ENCODE data around the gene SLC26A1. TPM values are rescaled to one million over a fixed set of nuclear protein-coding genes. Genes with fewer than 3 reads are reported as not detected.
A peak's percentile ranks its signal among the peaks of the same experiment; 100 is the strongest.

Gene SLC26A1
- total RNA-seq, 4 donors from 2014 or later, result 0.15 to 0.33 (median 0.24) TPM

DNA sequence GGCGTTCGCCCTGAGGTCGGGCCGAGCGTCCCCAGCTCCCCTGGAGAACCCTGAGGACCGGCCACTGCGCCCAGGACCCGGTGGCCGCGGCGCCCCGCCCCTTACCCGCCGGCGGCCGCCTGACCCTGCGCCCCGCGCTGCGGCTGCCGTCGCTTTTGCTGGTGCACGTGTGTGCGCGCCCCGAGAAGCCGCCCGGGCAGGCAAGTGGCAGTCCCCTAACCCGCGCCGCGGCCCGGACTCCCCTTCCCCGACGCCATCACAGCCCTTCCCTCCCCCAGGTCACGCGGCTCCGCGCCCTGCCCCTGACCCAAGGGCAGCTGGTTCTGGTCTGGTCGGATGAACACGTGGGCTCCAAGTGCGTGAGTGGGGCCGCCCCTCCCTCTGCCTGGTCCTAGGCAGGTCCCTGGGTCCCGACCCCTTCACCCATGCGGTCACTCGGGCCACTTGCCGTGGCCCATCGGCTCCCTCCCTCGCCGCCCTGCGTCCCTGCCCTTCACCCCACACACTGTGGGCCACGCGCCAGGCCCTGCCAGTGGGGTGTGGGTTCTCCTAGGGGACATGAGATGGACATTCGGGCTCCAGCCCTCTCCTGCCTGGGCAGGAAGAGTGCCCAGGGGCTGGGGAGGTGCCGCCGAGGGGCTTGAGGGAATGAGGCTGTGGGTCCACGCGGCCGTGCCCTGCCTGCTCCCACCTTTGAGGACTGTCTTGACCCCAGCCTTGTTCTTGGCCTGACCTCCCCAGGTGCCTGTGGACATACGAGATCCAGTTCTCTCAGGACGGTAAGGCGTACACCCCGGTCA is 10.3 kb upstream of the SLC26A1 start:
- Histone ChIP-seq H3K36me3 (no peaks in the 10 kb centered on the region), H3K27me3 (peaks cover 25% of the 10 kb centered on the region), H3K27ac (no peak overlapping the region), H3K4me1 (peaks cover 6 to 20% of the 10 kb centered on the region in 2 donors), H3K9me3 (no peaks in the 10 kb centered on the region), H3K4me3 (replicated peaks in 1 of 3) (no peak overlapping the region)
- TF ChIP-seq POLR2A (IDR thresholded peaks at IDR 0.05), result no peak
- TF ChIP-seq, protein P1, sequence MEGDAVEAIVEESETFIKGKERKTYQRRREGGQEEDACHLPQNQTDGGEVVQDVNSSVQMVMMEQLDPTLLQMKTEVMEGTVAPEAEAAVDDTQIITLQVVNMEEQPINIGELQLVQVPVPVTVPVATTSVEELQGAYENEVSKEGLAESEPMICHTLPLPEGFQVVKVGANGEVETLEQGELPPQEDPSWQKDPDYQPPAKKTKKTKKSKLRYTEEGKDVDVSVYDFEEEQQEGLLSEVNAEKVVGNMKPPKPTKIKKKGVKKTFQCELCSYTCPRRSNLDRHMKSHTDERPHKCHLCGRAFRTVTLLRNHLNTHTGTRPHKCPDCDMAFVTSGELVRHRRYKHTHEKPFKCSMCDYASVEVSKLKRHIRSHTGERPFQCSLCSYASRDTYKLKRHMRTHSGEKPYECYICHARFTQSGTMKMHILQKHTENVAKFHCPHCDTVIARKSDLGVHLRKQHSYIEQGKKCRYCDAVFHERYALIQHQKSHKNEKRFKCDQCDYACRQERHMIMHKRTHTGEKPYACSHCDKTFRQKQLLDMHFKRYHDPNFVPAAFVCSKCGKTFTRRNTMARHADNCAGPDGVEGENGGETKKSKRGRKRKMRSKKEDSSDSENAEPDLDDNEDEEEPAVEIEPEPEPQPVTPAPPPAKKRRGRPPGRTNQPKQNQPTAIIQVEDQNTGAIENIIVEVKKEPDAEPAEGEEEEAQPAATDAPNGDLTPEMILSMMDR (IDR thresholded peaks at IDR 0.05), result no peak
- 47 to 61% methylated on average over 16 to 19 of the region's 63 CpGs for WGBS, 2 donors
- no peak for DNase-seq
- intact Hi-C loops (cut with DNase I), result no loop called here

DNA sequence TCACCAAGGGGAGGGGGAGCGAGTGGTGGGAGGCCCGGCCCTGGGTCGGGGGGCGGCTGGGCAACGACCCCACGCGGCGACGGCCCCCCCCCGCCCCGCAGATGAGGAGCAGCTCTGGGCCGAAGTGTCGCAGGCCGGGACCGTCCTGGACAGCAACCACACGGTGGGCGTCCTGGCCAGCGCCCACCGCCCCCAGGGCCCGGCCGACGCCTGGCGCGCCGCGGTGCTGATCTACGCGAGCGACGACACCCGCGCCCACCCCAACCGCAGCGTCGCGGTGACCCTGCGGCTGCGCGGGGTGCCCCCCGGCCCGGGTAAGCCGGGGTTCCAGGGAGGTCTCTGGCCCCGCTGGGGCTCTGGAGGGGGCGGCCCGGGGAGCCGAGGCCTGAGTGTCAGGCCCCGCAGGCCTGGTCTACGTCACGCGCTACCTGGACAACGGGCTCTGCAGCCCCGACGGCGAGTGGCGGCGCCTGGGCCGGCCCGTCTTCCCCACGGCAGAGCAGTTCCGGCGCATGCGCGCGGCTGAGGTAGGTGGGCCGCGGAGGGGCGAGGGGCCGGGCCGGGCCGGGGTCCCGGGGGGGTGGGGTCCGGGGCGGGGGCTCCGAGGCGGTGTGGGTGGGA is 9.5 kb upstream of the SLC26A1 start:
- Histone ChIP-seq H3K36me3 (no peaks in the 10 kb centered on the region), H3K27me3 (peaks cover 25% of the 10 kb centered on the region), H3K27ac (no peak overlapping the region), H3K4me1 (peaks cover 7 to 26% of the 10 kb centered on the region in 2 donors), H3K9me3 (no peaks in the 10 kb centered on the region), H3K4me3 (replicated peaks in 1 of 3) (no peak overlapping the region)
- intact Hi-C loops (cut with DNase I), result no loop called here
- no peak for DNase-seq
- no peak for TF ChIP-seq POLR2A (IDR thresholded peaks at IDR 0.05)
- TF ChIP-seq, protein P1 (IDR thresholded peaks at IDR 0.05), result no peak
- no CpG with 5 or more reads among the region's 75 CpGs for WGBS, 2 donors

DNA sequence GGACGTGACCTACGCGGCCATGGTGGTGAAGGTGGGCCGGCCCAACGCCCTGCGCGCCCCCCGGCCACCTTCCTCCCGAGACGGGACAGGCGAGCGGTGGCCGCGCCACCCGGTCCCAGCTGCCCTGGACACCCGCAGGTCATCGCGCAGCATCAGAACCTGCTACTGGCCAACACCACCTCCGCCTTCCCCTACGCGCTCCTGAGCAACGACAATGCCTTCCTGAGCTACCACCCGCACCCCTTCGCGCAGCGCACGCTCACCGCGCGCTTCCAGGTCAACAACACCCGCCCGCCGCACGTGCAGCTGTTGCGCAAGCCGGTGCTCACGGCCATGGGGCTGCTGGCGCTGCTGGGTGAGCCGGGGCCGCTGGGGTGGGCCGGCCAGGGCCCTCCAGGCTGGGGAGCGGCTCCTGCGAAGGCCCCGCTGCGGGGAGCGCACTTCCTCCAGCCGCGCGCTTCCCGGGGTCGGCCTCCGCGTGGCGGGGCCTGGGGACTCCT is 9.0 kb upstream of the SLC26A1 start:
- intact Hi-C loops (cut with DNase I), result no loop called here
- Histone ChIP-seq H3K4me1 (peaks cover 10 to 31% of the 10 kb centered on the region in 2 donors), H3K27me3 (peaks cover 25% of the 10 kb centered on the region), H3K4me3 (replicated peaks in 1 of 3) (no peak overlapping the region), H3K36me3 (no peaks in the 10 kb centered on the region), H3K9me3 (no peaks in the 10 kb centered on the region), H3K27ac (no peak overlapping the region)
- TF ChIP-seq, protein P1 (IDR thresholded peaks at IDR 0.05), result no peak
- no peak for TF ChIP-seq POLR2A (IDR thresholded peaks at IDR 0.05)
- DNase-seq, result peak; percentile 48 to 50
- WGBS, 2 donors, result 5% methylated on average over 4 of the region's 54 CpGs; no CpG with 5 or more reads in 1 of the 2 donors

DNA sequence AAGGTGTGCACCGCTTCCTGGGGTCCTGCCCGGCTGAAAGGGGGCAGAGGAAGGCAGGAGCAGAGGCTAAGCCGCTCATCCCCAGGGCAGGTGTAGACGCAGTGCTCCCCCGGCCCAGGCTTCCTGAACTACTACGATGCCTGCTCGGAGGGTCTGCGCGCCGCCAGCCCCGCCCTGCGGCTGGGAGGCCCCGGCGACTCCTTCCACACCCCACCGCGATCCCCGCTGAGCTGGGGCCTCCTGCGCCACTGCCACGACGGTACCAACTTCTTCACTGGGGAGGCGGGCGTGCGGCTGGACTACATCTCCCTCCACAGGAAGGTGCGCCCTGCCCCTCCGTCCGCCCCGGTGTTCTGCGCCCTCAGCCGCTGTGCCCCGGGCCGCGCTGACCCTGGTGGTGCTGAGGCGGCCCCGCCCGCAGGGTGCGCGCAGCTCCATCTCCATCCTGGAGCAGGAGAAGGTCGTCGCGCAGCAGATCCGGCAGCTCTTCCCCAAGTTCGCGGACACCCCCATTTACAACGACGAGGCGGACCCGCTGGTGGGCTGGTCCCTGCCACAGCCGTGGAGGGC is 8.4 kb upstream of the SLC26A1 start:
- no peak for TF ChIP-seq POLR2A (IDR thresholded peaks at IDR 0.05)
- TF ChIP-seq, protein P1 (IDR thresholded peaks at IDR 0.05), result no peak
- intact Hi-C loops (cut with DNase I), result no loop called here
- Histone ChIP-seq H3K4me1 (peaks cover 10 to 37% of the 10 kb centered on the region in 2 donors), H3K27me3 (peaks cover 25% of the 10 kb centered on the region), H3K9me3 (no peaks in the 10 kb centered on the region), H3K27ac (no peak overlapping the region), H3K4me3 (replicated peaks in 1 of 3) (no peak overlapping the region), H3K36me3 (no peaks in the 10 kb centered on the region)
- 0 to 16% methylated on average over 4 to 29 of the region's 48 CpGs for WGBS, 2 donors
- DNase-seq, result no peak
